ENCODE measurements around the gene PNPT1.
"Not testable (repeated sequence)": the region's sequence is repeated elsewhere in the genome, so short reads cannot be mapped to it uniquely, and the experiment has no call there.

PNPT1 gene

DNA sequence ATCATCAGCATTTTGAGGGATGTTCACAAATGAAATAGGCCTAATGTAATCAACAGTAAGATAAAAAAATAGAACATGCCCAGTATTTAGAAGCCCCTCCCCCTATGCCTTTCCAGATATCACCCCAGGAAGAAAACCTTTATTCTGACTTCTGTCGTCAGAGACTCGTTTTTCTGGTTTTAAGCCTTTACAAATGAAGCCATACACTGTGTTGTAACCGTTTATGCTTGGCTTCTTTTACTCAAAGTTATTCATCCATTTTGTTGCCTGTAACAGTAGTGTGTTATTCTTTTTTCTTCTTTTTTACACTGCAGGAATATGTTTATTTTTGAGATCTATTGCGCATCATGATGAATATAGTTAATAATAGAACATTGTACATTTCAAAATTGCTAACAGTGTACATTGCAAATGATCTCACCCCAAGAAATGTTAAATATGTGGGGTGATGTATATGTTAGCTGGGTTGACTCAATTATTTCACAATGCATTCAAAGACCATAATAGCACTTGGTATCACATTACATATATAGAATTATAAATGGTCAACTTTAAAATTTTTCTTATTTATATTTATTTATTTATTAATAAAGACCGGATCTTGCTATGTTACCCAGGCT, 28.1 kb upstream of the PNPT1 start:
- H3K4me3 ChIP-seq (ENCODE audit: low read depth, low read length) = no peak overlapping the region
- DNase-seq (ENCODE audit: low read depth) = no peak
- TF ChIP-seq, protein P1, sequence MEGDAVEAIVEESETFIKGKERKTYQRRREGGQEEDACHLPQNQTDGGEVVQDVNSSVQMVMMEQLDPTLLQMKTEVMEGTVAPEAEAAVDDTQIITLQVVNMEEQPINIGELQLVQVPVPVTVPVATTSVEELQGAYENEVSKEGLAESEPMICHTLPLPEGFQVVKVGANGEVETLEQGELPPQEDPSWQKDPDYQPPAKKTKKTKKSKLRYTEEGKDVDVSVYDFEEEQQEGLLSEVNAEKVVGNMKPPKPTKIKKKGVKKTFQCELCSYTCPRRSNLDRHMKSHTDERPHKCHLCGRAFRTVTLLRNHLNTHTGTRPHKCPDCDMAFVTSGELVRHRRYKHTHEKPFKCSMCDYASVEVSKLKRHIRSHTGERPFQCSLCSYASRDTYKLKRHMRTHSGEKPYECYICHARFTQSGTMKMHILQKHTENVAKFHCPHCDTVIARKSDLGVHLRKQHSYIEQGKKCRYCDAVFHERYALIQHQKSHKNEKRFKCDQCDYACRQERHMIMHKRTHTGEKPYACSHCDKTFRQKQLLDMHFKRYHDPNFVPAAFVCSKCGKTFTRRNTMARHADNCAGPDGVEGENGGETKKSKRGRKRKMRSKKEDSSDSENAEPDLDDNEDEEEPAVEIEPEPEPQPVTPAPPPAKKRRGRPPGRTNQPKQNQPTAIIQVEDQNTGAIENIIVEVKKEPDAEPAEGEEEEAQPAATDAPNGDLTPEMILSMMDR (IDR thresholded peaks at IDR 0.05; ENCODE audit: low read depth, low read length, missing control alignments) = no peak

DNA sequence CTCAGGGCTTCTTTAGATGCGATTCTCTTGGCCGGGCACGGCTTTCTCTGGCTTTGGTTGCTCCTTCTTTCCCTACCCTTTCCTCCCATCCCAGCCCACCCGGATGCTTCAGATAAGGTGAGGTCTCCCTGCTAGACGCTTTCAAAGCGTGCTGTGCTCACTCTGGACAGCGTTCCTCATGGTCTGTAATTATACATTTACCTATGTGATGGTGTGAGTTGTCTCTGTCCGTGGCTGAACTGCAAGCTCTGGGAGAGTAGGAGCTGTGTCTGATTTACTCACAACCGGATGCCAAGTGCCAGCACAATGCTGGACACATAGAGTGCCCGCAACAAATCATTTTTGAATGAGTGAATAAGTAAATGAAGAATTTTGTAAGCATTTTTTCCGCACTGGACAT, 26.8 kb upstream of the PNPT1 start:
- TF ChIP-seq, protein P1 (IDR thresholded peaks at IDR 0.05; ENCODE audit: low read depth, low read length, missing control alignments) = no peak
- no peak overlapping the region for H3K4me3 ChIP-seq (ENCODE audit: low read depth, low read length)
- DNase-seq (ENCODE audit: low read depth) = no peak

DNA sequence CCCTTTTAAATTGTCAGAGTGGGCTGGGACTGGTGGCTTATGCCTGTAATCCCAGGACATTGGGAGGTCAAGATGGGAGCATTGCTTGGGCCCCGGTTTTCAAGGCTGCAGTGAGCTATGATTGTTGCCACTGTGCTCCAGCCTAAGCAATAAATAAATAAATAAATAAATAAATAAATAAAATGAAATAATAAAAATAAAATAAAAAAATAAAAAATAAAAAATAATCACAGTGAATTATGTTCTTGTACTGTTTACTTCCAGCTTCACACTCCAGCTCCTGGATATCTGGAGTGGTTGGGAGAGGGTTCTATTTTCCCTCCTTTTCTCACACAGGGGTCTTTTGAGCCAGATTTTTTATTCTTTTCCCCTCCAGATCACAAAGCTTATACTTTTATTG, 26.2 kb upstream of the PNPT1 start:
- TF ChIP-seq, protein P1 (IDR thresholded peaks at IDR 0.05; ENCODE audit: low read depth, low read length, missing control alignments) = no peak
- DNase-seq (ENCODE audit: low read depth) = no peak
- no peak overlapping the region for H3K4me3 ChIP-seq (ENCODE audit: low read depth, low read length)

DNA sequence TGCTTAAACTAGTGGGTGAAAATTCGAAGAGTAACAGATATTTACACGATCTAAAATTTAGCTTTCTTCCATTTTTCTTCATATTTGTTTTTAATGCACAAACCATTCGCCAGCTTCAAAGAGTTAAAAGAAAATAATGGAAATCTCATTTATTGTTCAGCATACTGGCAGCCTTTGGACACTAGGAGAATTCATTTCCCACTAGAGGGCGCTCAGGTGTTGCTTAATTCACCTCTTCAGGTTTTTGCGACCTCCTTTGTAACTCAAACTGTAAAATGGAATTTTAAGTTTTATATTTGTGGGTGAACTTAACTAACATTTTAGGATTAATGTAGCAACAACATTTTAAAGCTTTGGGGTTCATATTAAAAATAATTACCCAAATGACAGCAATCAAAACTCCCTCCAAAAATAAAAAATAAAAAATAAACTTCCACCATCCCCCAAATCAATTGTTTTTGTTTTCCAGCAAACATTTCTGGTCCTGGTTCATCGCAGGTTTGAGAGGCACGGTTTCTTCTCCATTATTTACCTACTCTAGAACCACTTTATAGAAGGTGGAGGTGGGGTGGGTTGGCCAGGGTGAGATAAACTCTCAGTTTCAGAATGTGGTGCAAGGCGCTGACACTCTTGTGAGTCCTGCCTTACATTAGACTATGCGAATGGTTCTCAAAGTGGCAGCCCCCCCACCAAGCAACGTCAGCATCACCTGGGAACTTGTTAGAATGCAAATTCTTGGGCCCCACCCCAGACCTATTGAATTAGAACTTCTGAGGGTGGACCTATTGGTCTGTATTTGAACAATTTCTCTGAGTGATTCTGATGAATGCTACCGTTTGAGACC, 24.7 kb upstream of the PNPT1 start:
- peak; percentile 29 for DNase-seq (ENCODE audit: low read depth)
- no peak overlapping the region for H3K4me3 ChIP-seq (ENCODE audit: low read depth, low read length)
- TF ChIP-seq, protein P1 (IDR thresholded peaks at IDR 0.05; ENCODE audit: low read depth, low read length, missing control alignments) = peak; percentile 70

DNA sequence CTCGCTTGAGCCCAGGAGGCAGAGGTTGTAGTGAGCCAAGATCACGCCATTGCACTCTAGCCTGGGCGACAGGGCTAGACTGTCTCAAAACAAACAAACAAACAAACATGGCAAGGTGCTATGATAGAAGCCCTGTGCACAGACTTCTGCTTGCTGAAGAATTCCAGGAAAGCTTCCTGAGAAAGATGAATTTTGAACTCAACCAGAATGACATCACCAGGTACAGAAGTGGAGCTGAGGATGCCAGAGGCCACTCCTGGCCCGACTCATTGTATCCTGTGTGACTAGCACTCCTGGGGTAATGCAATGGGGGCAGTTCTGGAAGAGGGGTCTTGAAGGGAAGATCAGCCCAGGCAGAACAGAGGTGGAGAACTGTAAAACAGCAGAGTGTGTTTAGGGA, 22.0 kb upstream of the PNPT1 start:
- DNase-seq (ENCODE audit: low read depth) = no peak
- H3K4me3 ChIP-seq (ENCODE audit: low read depth, low read length) = no peak overlapping the region
- TF ChIP-seq, protein P1 (IDR thresholded peaks at IDR 0.05; ENCODE audit: low read depth, low read length, missing control alignments) = no peak

DNA sequence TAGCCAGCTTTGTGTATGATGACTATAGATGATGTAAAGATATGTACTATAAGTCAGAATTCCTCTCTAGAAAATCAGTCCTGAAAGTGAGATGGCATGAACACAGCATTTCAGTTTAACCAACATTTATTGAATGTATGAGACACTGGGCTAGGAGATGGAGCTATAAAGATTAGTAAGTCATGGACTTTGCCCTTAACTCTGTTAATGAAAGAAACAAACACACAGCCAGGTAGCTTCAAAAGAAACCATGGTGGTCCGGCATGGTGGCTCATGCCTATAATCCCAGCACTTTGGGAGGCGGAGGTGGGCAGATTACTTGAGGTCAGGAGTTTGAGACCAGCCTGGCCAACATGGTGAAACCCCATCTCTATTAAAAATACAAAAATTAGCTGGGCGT, 21.5 kb upstream of the PNPT1 start:
- H3K4me3 ChIP-seq (ENCODE audit: low read depth, low read length); DNase-seq (ENCODE audit: low read depth): not testable (repeated sequence)

DNA sequence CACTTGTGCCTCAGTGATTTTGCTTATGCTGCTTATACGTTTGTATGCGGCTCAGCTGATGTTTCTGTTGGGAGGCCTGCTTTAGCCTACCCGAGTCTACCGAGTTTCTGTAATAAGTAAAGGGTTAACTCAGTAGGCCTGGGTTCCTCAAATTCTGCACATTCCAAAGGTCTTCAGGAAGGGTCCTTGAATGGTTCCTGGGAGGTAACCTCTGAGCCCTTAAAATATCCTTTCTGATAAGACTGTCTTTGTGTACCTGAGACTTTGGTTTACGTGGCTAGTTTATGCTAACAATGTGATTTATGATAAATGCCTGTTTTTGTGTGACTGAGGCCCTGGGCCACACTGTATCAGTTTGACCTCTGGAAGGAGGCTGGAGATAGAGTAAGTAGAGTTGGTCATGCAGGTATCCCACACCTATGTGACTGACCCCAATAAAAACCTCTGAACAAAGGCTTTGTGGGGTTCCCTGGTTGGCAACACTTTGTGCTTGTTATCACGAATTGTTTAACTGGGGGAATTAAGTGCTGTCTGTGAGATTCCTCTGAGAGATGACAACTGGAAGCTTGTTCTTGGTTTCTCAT, 18.9 kb upstream of the PNPT1 start:
- TF ChIP-seq, protein P1 (IDR thresholded peaks at IDR 0.05; ENCODE audit: low read depth, low read length, missing control alignments) = no peak
- no peak for DNase-seq (ENCODE audit: low read depth)
- no peak overlapping the region for H3K4me3 ChIP-seq (ENCODE audit: low read depth, low read length)
